OCI-LY1 (cell line): ENCODE results near the gene LMTK3.

Experiments
- H2AFZ ChIP-seq: fragments of 200-600 bp; sonication (generic), shearing (Covaris generic); 2 replicates; pipeline ENCODE4 v1.6.0; 2014; ENCODE audit warnings: antibody characterized with exemption, mild to moderate bottlenecking, low read length
- H3F3A ChIP-seq: fragments of 200-600 bp; sonication (generic), shearing (Covaris generic); 2 replicates; pipeline ENCODE4 v1.6.0; 2014; ENCODE audit warnings: mild to moderate bottlenecking, antibody characterized with exemption, low read length, moderate library complexity; ENCODE audit not compliant: insufficient read depth
- H3K27ac ChIP-seq: fragments of 200-600 bp; sonication (generic); 2 replicates; pipeline ENCODE4 v1.5.1; 2014; ENCODE audit warnings: low read length, mixed run types, mild to moderate bottlenecking, low read depth; ENCODE audit not compliant: poor library complexity, severe bottlenecking
- H3K27me3 ChIP-seq: fragments of 200-600 bp; sonication (generic); 2 replicates; pipeline ENCODE4 v1.6.0; 2014; ENCODE audit warnings: antibody characterized with exemption, mild to moderate bottlenecking, low read length, moderate library complexity; ENCODE audit not compliant: insufficient read depth
- H3K36me3 ChIP-seq: fragments of 200-600 bp; sonication (generic); 2 replicates; pipeline ENCODE4 v1.6.1; 2014; ENCODE audit warnings: mild to moderate bottlenecking, antibody characterized with exemption, low read length, moderate library complexity, mixed read lengths; ENCODE audit not compliant: insufficient read depth
- H3K4me1 ChIP-seq: fragments of 200-600 bp; sonication (generic); 2 replicates; pipeline ENCODE4 v1.5.1; 2014; ENCODE audit warnings: mild to moderate bottlenecking, low read length, moderate library complexity; ENCODE audit not compliant: insufficient read depth, severe bottlenecking
- H3K4me2 ChIP-seq: fragments of 200-600 bp; sonication (generic), shearing (Covaris generic); 2 replicates; pipeline ENCODE4 v1.6.1; 2014; ENCODE audit warnings: low read length
- H3K4me3 ChIP-seq: fragments of 200-600 bp; sonication (generic); 2 replicates; pipeline ENCODE4 v1.5.1; 2014; ENCODE audit warnings: low read length, low read depth, mild to moderate bottlenecking, mixed read lengths; ENCODE audit not compliant: poor library complexity, severe bottlenecking
- H3K79me2 ChIP-seq: fragments of 200-600 bp; shearing (Covaris generic); 2 replicates; pipeline ENCODE4 v1.6.1; 2016; ENCODE audit warnings: mixed run types, low read length, mixed read lengths; ENCODE audit not compliant: insufficient read depth
- H3K9ac ChIP-seq: fragments of 200-600 bp; sonication (generic), shearing (Covaris generic); 2 replicates; pipeline ENCODE4 v1.6.1; 2014; ENCODE audit warnings: mild to moderate bottlenecking, low read length, mixed read lengths
- H3K9me2 ChIP-seq: fragments of 200-600 bp; sonication (generic), shearing (Covaris generic); 2 replicates; pipeline ENCODE4 v1.6.1; 2014; ENCODE audit warnings: low read depth, mild to moderate bottlenecking, low read length, mixed read lengths
- H3K9me3 ChIP-seq: fragments of 200-600 bp; shearing (Covaris generic); 2 replicates; pipeline ENCODE4 v1.6.1; 2014; ENCODE audit warnings: low read length, mixed read lengths
- H4K20me1 ChIP-seq: fragments of 200-600 bp; sonication (generic), shearing (Covaris generic); 2 replicates; pipeline ENCODE4 v1.6.0; 2016; ENCODE audit warnings: mild to moderate bottlenecking, low read length; ENCODE audit not compliant: insufficient read depth
- CTCF ChIP-seq: fragments of 200-600 bp; sonication (generic), shearing (Covaris generic); IDR thresholded peaks from 2 replicates; pipeline ENCODE4 v1.5.1; 2017; ENCODE audit warnings: mild to moderate bottlenecking, antibody characterized with exemption, low read length, moderate library complexity, mixed read lengths
- EZH2 ChIP-seq: fragments of 200-600 bp; sonication (generic), shearing (Covaris generic); IDR thresholded peaks from 2 replicates; pipeline ENCODE4 v1.8.0; 2017; ENCODE audit warnings: borderline replicate concordance, mixed run types, mild to moderate bottlenecking, antibody characterized with exemption, low read length, moderate library complexity, mixed read lengths

The LMTK3 gene

GRCh38 chr19:48530066-48530720, 18.6 kb upstream of the LMTK3 start:
- no peaks in the 10 kb centered on the region for H3K9me2 ChIP-seq
- no peak overlapping the region for H3K9ac ChIP-seq
- H3F3A ChIP-seq = no peaks in the 10 kb centered on the region
- H3K27ac ChIP-seq = no peak overlapping the region
- H3K36me3 ChIP-seq = no peaks in the 10 kb centered on the region
- no peak overlapping the region for H3K4me2 ChIP-seq
- H3K27me3 ChIP-seq = peaks cover 3% of the 10 kb centered on the region; the same call in 1 of the 2 replicates
- no peak overlapping the region for H2AFZ ChIP-seq
- TF ChIP-seq EZH2 (no peak), CTCF (no peak)
- H4K20me1 ChIP-seq = no peaks in the 10 kb centered on the region
- H3K4me3 ChIP-seq = no peak overlapping the region
- H3K79me2 ChIP-seq = no peaks in the 10 kb centered on the region
- no peaks in the 10 kb centered on the region for H3K4me1 ChIP-seq
- peaks cover 4% of the 10 kb centered on the region for H3K9me3 ChIP-seq

- Histone ChIP-seq H3K27ac (no peak overlapping the region), H3F3A (no peaks in the 10 kb centered on the region), H3K4me2 (no peak overlapping the region), H3K27me3 (peaks cover 3% of the 10 kb centered on the region; the same call in 1 of the 2 replicates), H3K79me2 (no peaks in the 10 kb centered on the region), H3K9me2 (no peaks in the 10 kb centered on the region), H2AFZ (no peak overlapping the region), H3K9ac (no peak overlapping the region), H4K20me1 (no peaks in the 10 kb centered on the region), H3K36me3 (no peaks in the 10 kb centered on the region; the same call in 1 of the 2 replicates), H3K9me3 (peaks cover 4% of the 10 kb centered on the region), H3K4me3 (no peak overlapping the region), H3K4me1 (no peaks in the 10 kb centered on the region)
- TF ChIP-seq CTCF = no peak
- no peak for TF ChIP-seq EZH2
Measured at GRCh38 chr19:48529156-48529555, 17.5 kb upstream of the LMTK3 start.

GRCh38 chr19:48524732-48525131, 13.1 kb upstream of the LMTK3 start:
- H3K9me3 ChIP-seq = peaks cover 4% of the 10 kb centered on the region
- no peaks in the 10 kb centered on the region for H3K79me2 ChIP-seq
- no peaks in the 10 kb centered on the region for H4K20me1 ChIP-seq
- no peaks in the 10 kb centered on the region for H3K9me2 ChIP-seq
- no peaks in the 10 kb centered on the region for H3F3A ChIP-seq
- H3K4me1 ChIP-seq = no peaks in the 10 kb centered on the region
- no peak overlapping the region for H3K9ac ChIP-seq
- TF ChIP-seq CTCF (no peak), EZH2 (no peak)
- H3K27me3 ChIP-seq = peaks cover 3% of the 10 kb centered on the region; the same call in 1 of the 2 replicates
- no peak overlapping the region for H3K4me2 ChIP-seq
- no peak overlapping the region for H3K4me3 ChIP-seq
- H2AFZ ChIP-seq = no peak overlapping the region
- no peak overlapping the region for H3K27ac ChIP-seq
- H3K36me3 ChIP-seq = no peaks in the 10 kb centered on the region; the same call in 1 of the 2 replicates
